OCI-LY3 (cell line): ENCODE data around the gene RFTN1.

Experiments
- H2AFZ ChIP-seq: fragments of 200-600, 300-600 bp; shearing (Covaris generic); 2 replicates; pipeline ENCODE4 v1.6.0; 2014; ENCODE audit warnings: antibody characterized with exemption, low read depth, low read length
- H3K27ac ChIP-seq: fragments of 200-600, 300-600 bp; sonication (generic); 2 replicates; pipeline ENCODE4 v1.5.1; 2014; ENCODE audit warnings: mild to moderate bottlenecking, low read length, moderate library complexity, mixed read lengths
- H3K27me3 ChIP-seq: fragments of 200-600, 300-600 bp; sonication (generic); 2 replicates; pipeline ENCODE4 v1.6.1; 2014; ENCODE audit warnings: low read depth, low read length, mixed read lengths
- H3K36me3 ChIP-seq: fragments of 200-600, 300-600 bp; sonication (generic); replicated peaks from 2 replicates; pipeline ENCODE3; 2014; ENCODE audit warnings: low read depth, low read length, mixed read lengths
- H3K4me1 ChIP-seq: fragments of 300-600, 200-600 bp; sonication (generic); 2 replicates; pipeline ENCODE4 v1.6.1; 2014; ENCODE audit warnings: low read length, mixed read lengths
- H3K4me2 ChIP-seq: fragments of 200-600, 300-600 bp; sonication (generic); 2 replicates; pipeline ENCODE4 v1.6.1; 2014; ENCODE audit warnings: low read length, mixed read lengths
- H3K4me3 ChIP-seq: fragments of 300-600, 200-600 bp; sonication (generic); 2 replicates; pipeline ENCODE4 v1.5.1; 2014; ENCODE audit warnings: antibody characterized with exemption, mild to moderate bottlenecking, low read length, moderate library complexity
- H3K79me2 ChIP-seq: fragments of 300-600, 200-600 bp; shearing (Covaris generic); 2 replicates; pipeline ENCODE4 v1.6.1; 2014; ENCODE audit warnings: mild to moderate bottlenecking, low read length, mixed read lengths
- H3K9ac ChIP-seq: fragments of 300-600, 200-600 bp; shearing (Covaris generic); 2 replicates; pipeline ENCODE4 v1.6.0; 2014; ENCODE audit warnings: mild to moderate bottlenecking, low read length, moderate library complexity
- H3K9me3 ChIP-seq: fragments of 200-600, 300-600 bp; shearing (Covaris generic); 2 replicates; pipeline ENCODE4 v1.6.1; 2014; ENCODE audit warnings: low read length, mixed read lengths; ENCODE audit not compliant: insufficient read depth
- H4K20me1 ChIP-seq: fragments of 200-600, 300-600 bp; sonication (generic); 2 replicates; pipeline ENCODE4 v1.6.1; 2016; ENCODE audit warnings: low read length, mixed read lengths; ENCODE audit not compliant: insufficient read depth
- EZH2phosphoT487 ChIP-seq: fragments of 200-600 bp; shearing (Covaris generic); IDR thresholded peaks from 2 replicates; pipeline ENCODE4 v1.6.1; 2018; ENCODE audit warnings: antibody characterized with exemption, mixed run types, low read depth
- TF ChIP-seq, protein P1 (sequence below): fragments of 200-600, 300-600 bp; sonication (generic); IDR thresholded peaks from 2 replicates; pipeline ENCODE4 v1.5.1; 2014; ENCODE audit warnings: antibody characterized with exemption, low read length, low read depth

Gene RFTN1

DNA sequence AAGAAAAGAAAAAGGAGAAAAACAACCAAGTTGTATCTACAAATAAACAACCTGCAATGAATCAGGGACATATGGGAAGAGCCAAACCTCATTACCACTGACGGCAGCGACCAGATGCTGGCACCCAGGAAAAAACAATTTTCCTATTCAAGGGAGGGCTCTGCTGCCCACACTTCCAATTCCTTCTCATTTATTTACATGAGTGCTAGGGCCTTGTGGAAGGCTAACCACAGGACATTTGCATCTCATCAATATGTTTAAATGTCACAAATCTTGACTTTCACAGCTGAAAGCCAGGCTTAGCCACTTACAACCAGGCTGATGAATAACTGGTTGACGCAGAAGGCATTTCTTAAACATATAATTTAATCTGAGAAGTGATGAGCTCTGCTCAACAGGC lies 36.0 kb downstream of the RFTN1 start:
- Histone ChIP-seq H3K9ac (no peak overlapping the region), H3K4me3 (no peak overlapping the region), H3K4me1 (peaks cover 32% of the 10 kb centered on the region), H3K9me3 (no peaks in the 10 kb centered on the region), H4K20me1 (peaks cover 99% of the 10 kb centered on the region), H2AFZ (no peak overlapping the region), H3K27ac (no peak overlapping the region), H3K4me2 (no peak overlapping the region), H3K27me3 (no peaks in the 10 kb centered on the region), H3K36me3 (peaks cover 88% of the 10 kb centered on the region), H3K79me2 (peaks cover 99% of the 10 kb centered on the region)
- TF ChIP-seq EZH2phosphoT487: no peak

DNA sequence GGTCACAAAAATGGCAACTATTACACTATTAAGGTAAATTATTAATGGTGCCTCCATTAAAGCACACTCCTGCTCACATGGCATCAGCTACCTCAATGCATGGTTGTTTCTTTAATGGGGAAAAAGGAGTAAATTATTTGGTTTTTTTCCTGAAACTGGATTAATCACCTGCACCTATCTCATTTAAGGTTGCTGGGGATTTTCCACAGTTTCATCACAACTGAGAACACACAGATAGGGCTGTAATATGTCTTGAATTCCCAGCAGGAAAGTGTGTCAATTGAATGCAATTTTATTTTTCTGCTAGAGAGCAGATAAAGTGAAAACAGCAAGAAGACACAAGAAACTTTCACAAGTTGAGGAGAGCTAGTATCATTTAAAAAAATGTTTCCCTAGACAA lies 36.4 kb downstream of the RFTN1 start:
- Histone ChIP-seq H3K9me3 (no peaks in the 10 kb centered on the region), H3K4me3 (no peak overlapping the region), H3K36me3 (peaks cover 92% of the 10 kb centered on the region), H3K4me2 (no peak overlapping the region), H3K79me2 (peaks cover 99% of the 10 kb centered on the region), H4K20me1 (peaks cover 99% of the 10 kb centered on the region), H3K27me3 (no peaks in the 10 kb centered on the region), H3K4me1 (peaks cover 27% of the 10 kb centered on the region), H3K9ac (no peak overlapping the region), H3K27ac (no peak overlapping the region), H2AFZ (no peak overlapping the region)
- TF ChIP-seq, protein P1, sequence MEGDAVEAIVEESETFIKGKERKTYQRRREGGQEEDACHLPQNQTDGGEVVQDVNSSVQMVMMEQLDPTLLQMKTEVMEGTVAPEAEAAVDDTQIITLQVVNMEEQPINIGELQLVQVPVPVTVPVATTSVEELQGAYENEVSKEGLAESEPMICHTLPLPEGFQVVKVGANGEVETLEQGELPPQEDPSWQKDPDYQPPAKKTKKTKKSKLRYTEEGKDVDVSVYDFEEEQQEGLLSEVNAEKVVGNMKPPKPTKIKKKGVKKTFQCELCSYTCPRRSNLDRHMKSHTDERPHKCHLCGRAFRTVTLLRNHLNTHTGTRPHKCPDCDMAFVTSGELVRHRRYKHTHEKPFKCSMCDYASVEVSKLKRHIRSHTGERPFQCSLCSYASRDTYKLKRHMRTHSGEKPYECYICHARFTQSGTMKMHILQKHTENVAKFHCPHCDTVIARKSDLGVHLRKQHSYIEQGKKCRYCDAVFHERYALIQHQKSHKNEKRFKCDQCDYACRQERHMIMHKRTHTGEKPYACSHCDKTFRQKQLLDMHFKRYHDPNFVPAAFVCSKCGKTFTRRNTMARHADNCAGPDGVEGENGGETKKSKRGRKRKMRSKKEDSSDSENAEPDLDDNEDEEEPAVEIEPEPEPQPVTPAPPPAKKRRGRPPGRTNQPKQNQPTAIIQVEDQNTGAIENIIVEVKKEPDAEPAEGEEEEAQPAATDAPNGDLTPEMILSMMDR: no peak
- no peak for TF ChIP-seq EZH2phosphoT487

DNA sequence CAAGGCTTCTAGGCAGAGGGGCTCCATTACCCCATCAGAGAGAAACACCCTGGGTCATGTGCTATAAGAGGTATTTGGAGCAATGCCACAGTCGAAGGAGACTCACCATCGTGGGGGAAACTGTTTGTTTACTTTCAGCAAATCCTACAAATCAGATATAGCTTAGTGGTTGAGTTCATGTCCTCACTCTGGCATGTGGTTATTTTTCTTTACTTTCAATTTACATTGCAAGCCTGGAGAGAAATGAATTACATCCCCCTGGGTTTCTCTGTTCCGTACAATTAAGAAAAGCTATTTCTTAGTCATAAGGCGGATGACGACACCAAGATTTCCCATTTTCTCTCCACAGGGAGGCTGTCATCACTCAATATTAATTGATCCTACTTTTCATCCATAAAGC lies 36.9 kb downstream of the RFTN1 start:
- Histone ChIP-seq H3K9ac (no peak overlapping the region), H3K4me2 (no peak overlapping the region), H3K4me3 (no peak overlapping the region), H3K4me1 (peaks cover 23% of the 10 kb centered on the region), H2AFZ (no peak overlapping the region), H3K79me2 (peaks cover 99% of the 10 kb centered on the region), H3K27me3 (no peaks in the 10 kb centered on the region), H3K9me3 (no peaks in the 10 kb centered on the region), H3K27ac (no peak overlapping the region), H3K36me3 (peaks cover 92% of the 10 kb centered on the region), H4K20me1 (peaks cover 99% of the 10 kb centered on the region)
- TF ChIP-seq, protein P1: no peak
- no peak for TF ChIP-seq EZH2phosphoT487

DNA sequence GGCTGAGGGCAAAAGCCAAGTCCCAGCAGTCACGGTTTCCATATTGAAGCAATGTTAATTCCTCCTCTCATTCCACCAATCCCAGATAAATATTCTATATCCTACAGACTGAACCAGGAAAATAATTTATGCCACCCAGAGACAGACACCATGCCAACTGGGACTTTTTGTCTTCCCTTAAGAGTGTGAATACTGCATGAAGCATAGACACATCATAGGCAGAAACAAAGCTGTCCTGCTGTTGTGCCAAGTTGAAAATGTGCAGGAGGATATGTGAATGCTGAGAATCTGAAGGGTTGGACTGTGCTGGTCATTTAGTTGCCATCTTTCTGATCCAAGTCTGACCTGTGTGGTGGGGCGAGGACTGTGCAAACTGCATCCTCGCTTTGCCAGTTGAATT lies 37.7 kb downstream of the RFTN1 start:
- H3K9me3 ChIP-seq: no peaks in the 10 kb centered on the region
- no peak overlapping the region for H3K4me3 ChIP-seq
- H3K27me3 ChIP-seq: no peaks in the 10 kb centered on the region
- H3K4me2 ChIP-seq: no peak overlapping the region
- TF ChIP-seq, protein P1: no peak
- TF ChIP-seq EZH2phosphoT487: no peak
- H3K79me2 ChIP-seq: peaks cover 99% of the 10 kb centered on the region
- peaks cover 97% of the 10 kb centered on the region for H3K36me3 ChIP-seq
- H3K27ac ChIP-seq: no peak overlapping the region
- H4K20me1 ChIP-seq: peaks cover 98% of the 10 kb centered on the region
- H3K9ac ChIP-seq: no peak overlapping the region
- H3K4me1 ChIP-seq: peaks cover 15% of the 10 kb centered on the region
- no peak overlapping the region for H2AFZ ChIP-seq

DNA sequence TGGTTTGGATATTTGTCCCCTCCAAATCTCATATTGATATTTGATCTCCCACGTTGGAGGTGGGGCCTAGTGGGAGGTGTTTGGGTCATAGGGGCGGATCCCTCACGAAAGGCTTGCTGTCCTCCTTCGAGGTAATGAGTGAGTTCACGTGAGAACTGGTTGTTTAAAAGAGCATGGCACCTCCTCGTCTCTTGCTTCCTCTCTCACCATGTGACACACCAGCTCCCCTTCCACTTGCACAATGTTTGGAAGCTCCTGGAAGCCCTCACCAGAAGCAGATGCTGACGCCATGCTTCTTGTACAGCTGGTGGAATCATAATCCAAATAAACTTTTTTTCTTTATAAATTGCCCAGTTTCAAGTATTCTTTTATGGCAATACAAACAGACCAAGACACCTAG lies 38.6 kb downstream of the RFTN1 start:
- Histone ChIP-seq H3K27me3 (no peaks in the 10 kb centered on the region), H4K20me1 (peaks cover 98% of the 10 kb centered on the region), H3K4me2 (no peak overlapping the region), H3K4me3 (no peak overlapping the region), H3K9ac (no peak overlapping the region), H3K36me3 (peaks cover 97% of the 10 kb centered on the region), H2AFZ (no peak overlapping the region), H3K79me2 (peaks cover 99% of the 10 kb centered on the region), H3K27ac (no peak overlapping the region), H3K4me1 (peaks cover 23% of the 10 kb centered on the region), H3K9me3 (no peaks in the 10 kb centered on the region)
- TF ChIP-seq EZH2phosphoT487: no peak
- TF ChIP-seq, protein P1: no peak
